Ureter (tissue), 1 donor: Measurements from ENCODE around the gene GAB3. TPM values are rescaled to one million over a fixed set of nuclear protein-coding genes. Genes with fewer than 3 reads are reported as not detected.
"Not testable (repeated sequence)": the region's sequence is repeated elsewhere in the genome, so short reads cannot be mapped to it uniquely, and the experiment has no call there.

Experiments
- DNase-seq: peaks from one replicate; pipeline ENCODE4 v3.0.0-alpha.2; 2020; ENCODE audit warnings: low spot score
- total RNA-seq: library from RNA; stranded (reverse); gene quantifications from one replicate; pipeline ENCODE4 v1.2.4, GENCODE V29; 2023
- donor health status: DM: yes; HTN: yes; CAD: no.

The GAB3 gene
- total RNA-seq, 1 donor from 2014 or later, result 4.2 TPM

DNA sequence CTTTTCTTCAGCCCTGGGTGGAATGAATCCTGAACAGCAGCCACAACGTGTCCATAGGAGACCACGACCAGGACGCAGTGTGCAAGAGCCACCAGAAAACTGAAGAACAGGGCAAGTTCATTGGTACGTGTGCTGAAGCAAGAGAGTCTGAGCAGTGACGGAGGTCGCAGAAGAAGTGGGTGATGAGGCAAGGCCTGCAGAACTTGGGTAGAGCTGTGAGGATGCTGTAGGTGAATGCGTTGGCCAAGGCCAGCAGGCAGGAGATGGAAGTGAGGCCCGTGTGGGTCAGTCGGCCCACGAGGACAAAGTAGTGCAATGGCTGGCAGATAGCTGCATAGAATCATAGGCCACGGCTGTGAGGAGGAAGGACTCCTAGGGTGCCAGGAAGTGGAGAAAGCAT, 91.9 kb downstream of the GAB3 start:
- no peak for DNase-seq

- DNase-seq, result no peak
These were observed 92.7 kb downstream of the GAB3 start for GRCh38 chrX:154658187-154658586.

DNA sequence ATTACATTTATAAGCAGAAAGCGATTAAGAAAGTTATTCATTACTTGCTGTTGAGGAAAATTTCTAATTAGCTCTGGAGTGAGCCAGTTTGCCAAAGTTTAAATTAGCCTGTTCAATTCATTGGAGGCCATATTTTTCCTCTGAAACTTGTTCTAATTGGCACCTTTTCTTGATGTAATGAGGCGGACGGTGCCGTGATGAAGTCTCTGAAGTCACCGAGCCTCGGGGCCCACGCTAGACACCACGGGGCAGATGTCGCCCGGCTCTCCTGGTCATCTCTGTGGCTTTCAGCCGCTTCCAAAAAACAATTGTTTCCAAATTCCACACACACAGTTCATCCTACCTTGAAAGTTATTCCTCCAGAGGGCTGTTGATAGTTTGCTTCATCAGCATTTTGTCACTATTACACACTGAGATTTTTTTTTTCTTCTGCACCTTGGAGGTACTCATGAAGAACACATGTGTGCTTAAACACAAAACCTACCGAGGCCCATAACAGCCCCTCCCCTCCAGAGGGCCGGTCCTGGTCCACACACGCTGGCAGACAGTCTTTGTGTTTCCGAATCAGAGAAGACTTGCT, 93.6 kb downstream of the GAB3 start:
- no peak for DNase-seq

GRCh38 chrX:154655786-154656185, 95.1 kb downstream of the GAB3 start:
- DNase-seq, result no peak

GRCh38 chrX:154655346-154655745, 95.5 kb downstream of the GAB3 start:
- no peak for DNase-seq

DNA sequence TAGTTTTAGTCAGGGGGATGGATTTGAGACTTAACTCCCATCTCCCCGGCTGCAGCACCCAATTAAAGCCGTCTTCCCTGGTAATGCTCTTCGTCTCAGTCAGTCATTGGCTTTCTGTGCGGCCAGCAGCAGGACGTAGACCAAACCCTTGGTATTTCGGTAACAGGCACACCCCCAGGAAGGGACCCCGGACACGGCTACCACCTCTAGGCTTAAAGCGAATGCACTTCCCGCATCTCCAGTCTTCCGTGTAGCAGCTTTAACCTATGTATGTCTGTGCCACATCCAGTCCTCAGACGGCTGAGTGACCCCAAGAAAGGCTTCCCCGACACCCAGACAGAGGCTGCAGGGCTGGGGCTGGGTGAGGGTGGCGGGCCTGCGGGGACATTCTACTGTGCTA, 96.0 kb downstream of the GAB3 start:
- no peak for DNase-seq

DNA sequence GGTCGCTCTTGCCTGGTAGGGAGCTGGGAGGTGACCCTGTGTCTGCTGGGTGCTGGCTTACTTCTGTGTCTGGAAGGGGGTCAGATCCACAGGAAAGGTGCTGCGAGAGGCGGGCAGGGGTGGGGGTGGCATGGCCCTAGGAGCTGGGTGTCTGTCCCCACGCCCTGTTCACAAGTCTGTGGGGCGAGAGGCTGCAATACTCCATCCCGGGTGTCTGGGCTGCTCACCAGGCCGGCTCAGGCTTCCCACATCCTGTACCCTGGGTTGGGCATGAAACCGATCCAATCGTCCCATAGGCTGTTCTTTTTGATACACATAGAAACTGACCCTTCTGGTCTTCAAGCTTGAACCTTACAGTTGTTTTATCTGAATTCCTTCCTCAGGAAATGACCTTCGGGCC, 96.5 kb downstream of the GAB3 start:
- DNase-seq, result no peak

DNA sequence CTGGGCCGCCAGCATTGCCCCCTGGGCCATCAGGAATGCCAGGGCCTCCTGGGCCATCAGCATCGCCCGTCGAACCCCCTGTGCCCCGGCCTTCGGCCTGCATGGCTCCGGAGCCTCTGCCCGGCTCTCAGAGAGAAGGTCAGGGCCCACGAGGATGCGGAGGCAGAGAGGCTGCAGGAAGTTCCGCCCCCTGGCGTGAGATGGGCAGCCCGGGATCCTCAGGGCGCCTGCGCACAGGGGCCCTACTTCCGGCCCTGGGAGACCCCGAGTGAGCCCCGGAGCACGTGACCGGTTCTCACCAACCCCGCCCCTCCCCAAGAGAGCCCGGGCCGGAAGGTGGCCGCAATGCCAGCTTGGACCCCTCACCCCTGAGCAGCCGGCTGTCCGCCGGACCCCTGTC, 97.5 kb downstream of the GAB3 start, which contains the start of gene CTAG2:
TSS of gene CTAG2 (minus strand) at position 167 of the 400 bp plus-strand sequence. CDS start at position 103, 64 bp downstream.
- not testable (repeated sequence) for DNase-seq

- DNase-seq, result no peak
These were observed 97.9 kb downstream of the GAB3 start for GRCh38 chrX:154653048-154653401.

DNA sequence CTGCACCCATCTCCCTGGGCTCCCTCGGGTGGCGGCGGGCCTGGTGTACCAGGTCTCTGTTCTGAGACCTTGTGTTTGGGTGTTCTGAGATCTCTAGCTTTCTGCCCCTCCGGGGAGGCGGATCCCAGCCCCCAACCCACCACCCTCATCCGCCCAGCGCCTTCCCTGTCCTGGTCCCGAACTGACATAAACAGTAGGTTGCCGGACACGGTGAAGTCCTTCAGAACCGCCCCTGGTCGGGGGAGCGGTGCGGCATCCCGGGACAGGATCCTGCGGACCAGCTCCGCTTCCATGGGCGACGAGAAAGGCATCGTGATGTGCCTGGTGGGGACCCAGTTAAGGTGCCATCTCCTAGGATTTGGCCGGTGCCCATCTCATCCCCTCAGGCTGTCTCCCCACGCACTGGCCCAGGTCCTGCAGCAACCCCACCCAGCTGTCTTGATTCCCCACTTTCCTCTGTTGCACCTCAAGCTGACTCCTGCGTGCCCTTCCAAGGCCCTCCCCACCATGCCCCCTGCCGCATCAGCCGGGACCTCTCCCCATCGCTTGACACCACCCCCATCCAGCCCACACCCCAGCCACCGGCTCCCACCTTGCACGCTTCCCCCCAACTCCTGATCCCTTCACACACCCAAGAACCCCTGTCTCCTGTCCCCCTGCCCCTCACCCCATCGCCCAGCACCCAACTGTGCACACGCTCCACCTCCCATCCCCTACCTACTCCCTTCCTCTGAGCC, 98.4 kb downstream of the GAB3 start:
- DNase-seq, result no peak

DNA sequence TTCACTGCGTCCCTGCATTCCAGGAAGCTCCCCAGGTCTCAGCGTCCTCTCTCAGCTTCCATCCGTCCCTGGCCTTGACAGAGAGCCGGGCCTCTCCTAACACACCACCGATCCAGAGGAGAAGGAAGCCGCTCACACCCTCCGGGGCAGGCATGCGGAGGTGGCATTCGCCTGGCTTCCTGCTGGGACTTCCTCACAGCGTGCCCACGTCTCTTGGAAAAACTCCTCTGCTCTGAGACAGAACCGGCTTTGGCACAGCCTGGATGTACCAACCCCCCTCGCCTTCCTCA, 100.7 kb downstream of the GAB3 start:
- DNase-seq, result no peak

- DNase-seq, result no peak
These were observed 101.2 kb downstream of the GAB3 start for GRCh38 chrX:154649503-154650220.

GRCh38 chrX:154648931-154649330, 101.9 kb downstream of the GAB3 start:
- no peak for DNase-seq

DNA sequence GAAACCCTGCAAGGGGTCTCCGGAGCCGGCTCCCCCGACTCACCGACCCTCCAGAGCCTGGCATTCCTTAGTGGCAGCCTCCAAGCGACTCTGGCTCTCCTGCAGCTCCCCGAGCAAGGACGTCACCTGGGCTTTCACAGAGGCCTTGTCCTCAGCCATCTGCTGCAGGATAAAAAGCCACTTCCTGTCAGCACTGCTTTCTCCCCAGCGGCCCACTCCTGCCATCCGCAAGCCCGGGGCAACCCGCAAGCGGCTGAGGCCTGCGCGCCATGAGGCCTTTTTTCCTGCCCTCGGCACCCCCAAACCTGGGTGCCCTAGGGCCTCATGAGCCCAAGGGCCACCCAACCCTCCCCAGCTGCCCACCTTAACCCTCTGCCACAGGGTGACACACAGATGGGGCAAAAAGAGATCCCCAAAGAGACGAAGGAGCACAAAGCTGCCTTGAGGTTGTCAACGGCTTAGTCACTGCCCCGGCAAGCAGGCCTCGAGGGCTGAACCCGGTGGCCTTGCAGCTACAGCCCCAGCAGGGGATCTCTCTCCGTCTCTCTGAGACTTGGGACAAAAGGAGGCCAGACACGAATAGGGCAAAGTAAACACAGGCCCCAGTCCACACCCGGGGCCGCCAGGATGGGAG, 105.0 kb downstream of the GAB3 start:
- not testable (repeated sequence) for DNase-seq

DNA sequence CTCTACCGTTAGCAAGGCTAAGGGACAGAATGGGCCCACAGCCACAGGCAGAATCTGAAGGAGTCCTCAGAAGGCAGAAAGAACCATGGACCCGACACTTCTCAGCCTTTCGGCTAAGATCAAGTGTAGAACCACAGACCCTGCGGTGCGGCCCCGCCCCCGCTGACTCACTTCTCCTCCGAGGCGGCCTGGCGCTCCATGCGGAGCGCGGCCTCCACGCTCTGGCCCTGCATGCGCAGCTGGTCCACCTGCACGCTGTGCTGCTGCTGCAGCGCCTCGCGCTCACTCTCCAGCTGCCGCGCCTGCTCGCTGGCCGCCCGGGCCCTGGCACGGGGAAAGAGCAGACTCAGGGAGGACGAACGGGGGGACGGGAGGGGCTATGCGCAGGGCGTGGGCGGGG, 107.2 kb downstream of the GAB3 start:
- DNase-seq, result not testable (repeated sequence)

- DNase-seq, result not testable (repeated sequence)
These were observed 109.1 kb downstream of the GAB3 start for GRCh38 chrX:154641740-154642139.

GRCh38 chrX:154633661-154634060, 117.2 kb downstream of the GAB3 start:
- DNase-seq, result not testable (repeated sequence)

- DNase-seq, result not testable (repeated sequence)
These were observed 119.9 kb downstream of the GAB3 start for GRCh38 chrX:154630949-154631348.

DNA sequence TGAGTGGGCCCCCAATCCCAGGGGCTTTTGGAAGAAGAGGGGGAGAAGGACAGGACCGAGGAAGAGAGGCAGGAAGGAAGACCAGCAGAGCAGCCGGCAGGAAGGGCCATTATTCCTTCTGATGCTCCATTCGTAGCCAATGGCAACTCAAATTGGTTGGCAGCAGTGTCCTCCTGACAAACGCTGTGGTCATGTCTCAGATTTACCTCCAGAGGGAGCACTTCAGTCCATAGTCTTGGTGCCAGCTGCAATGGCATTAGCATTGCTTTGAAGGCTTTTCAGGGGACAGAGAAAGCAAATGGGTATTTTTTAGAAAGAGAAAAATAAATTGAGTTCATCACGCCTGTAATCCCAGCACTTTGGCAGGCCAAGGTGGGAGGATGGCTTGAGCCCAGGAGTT, 121.9 kb downstream of the GAB3 start:
- not testable (repeated sequence) for DNase-seq
